A204.1 (cell line): ENCODE measurements around the gene ZNF155.

Source experiments
- FAIRE-seq: peaks from 2 replicates; lab custom pipeline; 2012; peaks lifted over from hg19 to GRCh38; lab: Jason Lieb, UNC

The ZNF155 gene

GRCh38 chr19:44005973-44006372 lies 22.0 kb downstream of the ZNF155 start:
- no peak for FAIRE-seq

GRCh38 chr19:44007473-44007872 lies 23.5 kb downstream of the ZNF155 start:
- no peak for FAIRE-seq

- no peak for FAIRE-seq
Measured at GRCh38 chr19:44010468-44010867, 26.5 kb downstream of the ZNF155 start.

- FAIRE-seq, result no peak
Measured at GRCh38 chr19:44019498-44019897, 35.5 kb downstream of the ZNF155 start.

GRCh38 chr19:44021221-44021620 lies 37.2 kb downstream of the ZNF155 start:
- no peak for FAIRE-seq

- no peak for FAIRE-seq
Measured at GRCh38 chr19:44024900-44025216, 40.9 kb downstream of the ZNF155 start.

GRCh38 chr19:44025217-44025936 lies 41.4 kb downstream of the ZNF155 start, which contains the start of gene ZNF222:
Gene ZNF222, plus strand, starts transcription at chr19:44025379. Its CDS starts 58 bp downstream, at chr19:44025437.
- FAIRE-seq, result peak; percentile 96

GRCh38 chr19:44026622-44027021 lies 42.6 kb downstream of the ZNF155 start:
- FAIRE-seq, result no peak

GRCh38 chr19:44032001-44032610 lies 48.1 kb downstream of the ZNF155 start:
- no peak for FAIRE-seq

- FAIRE-seq, result no peak
Measured at GRCh38 chr19:44042147-44042546, 58.2 kb downstream of the ZNF155 start.
